Thymus (tissue), 11 donors: ENCODE measurements around the gene COG8. TPM values are rescaled to one million over a fixed set of nuclear protein-coding genes. Genes with fewer than 3 reads are reported as not detected.
"Not testable (repeated sequence)": the region's sequence is repeated elsewhere in the genome, so short reads cannot be mapped to it uniquely, and the experiment has no call there.

Experiments used
- DNase-seq, 9 donors: peaks; one replicate each; pipeline ENCODE4 v3.0.0-alpha.2; 2013; ENCODE audit warnings: low spot score in 9 of 9, low read depth in 6 of 9, missing footprints in 1 of 9
- H3K27ac ChIP-seq, 2 donors: one replicate each; pipeline ENCODE4 v1.5.1; 2013; ENCODE audit warnings: control low read depth in 1 of 2, low read depth in 1 of 2, low read length in 1 of 2, mild to moderate bottlenecking in 1 of 2, moderate library complexity in 1 of 2
- H3K27me3 ChIP-seq, 2 donors: one replicate each; pipeline ENCODE4 v1.5.1; 2013; ENCODE audit warnings: low read length in 1 of 2; ENCODE audit not compliant: control insufficient read depth in 2 of 2, insufficient read depth in 1 of 2
- H3K36me3 ChIP-seq, 2 donors: one replicate each; pipeline ENCODE4 v1.5.1; 2013; ENCODE audit warnings: low read length in 1 of 2, mild to moderate bottlenecking in 1 of 2, moderate library complexity in 1 of 2; ENCODE audit not compliant: control insufficient read depth in 2 of 2, insufficient read depth in 2 of 2
- H3K4me1 ChIP-seq, 2 donors: one replicate each; pipeline ENCODE4 v1.5.1; 2013; ENCODE audit warnings: low read length in 2 of 2; ENCODE audit not compliant: control insufficient read depth in 2 of 2, insufficient read depth in 2 of 2
- H3K4me3 ChIP-seq, 2 donors: one replicate each; pipeline ENCODE4 v1.5.1; 2013; ENCODE audit warnings: low read length in 2 of 2, control low read depth in 1 of 2, mild to moderate bottlenecking in 1 of 2
- H3K9me3 ChIP-seq, 2 donors: one replicate each; pipeline ENCODE4 v1.5.1; 2013; ENCODE audit warnings: low read length in 1 of 2, mild to moderate bottlenecking in 1 of 2; ENCODE audit not compliant: control insufficient read depth in 2 of 2, insufficient read depth in 1 of 2
- WGBS: extraction: QIAGEN DNeasy Blood & Tissue Kit; methylation state at CpG from one replicate; pipeline ENCODE4 v1.1.7; 2013; 5-methylcytosine and 5-hydroxymethylcytosine counted together
- polyA plus RNA-seq: library from polyadenylated mRNA; stranded (reverse); fragments of 200-250 nt; gene quantifications from one replicate; pipeline ENCODE4 v1.2.3, GENCODE V29; 2013
- total RNA-seq: library from RNA; stranded (reverse); fragments of 120-200 nt; gene quantifications from one replicate; pipeline ENCODE4 v1.2.4, GENCODE V29; 2013
- donor health status: healthy.

Gene COG8
- total and polyA plus RNA-seq, 2 donors: 20.5 to 21.4 TPM

DNA sequence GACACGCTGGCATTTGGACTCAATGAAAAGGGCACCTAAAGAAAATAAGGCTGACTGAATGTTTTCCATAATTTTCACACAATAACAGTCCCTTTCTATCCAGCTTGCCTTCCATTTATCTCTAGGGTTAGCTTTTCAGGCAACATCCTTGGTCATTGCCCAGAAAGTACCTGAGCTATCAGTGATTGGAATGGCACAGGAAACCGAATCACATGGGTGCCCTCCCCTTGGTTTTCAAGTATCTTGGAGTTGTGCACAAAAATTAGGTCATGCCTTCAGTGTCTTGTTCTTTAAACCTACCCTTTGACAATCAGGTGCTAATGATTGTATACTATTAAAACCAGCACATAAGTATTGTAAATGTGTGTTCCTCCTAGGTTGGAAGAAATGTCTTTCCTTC is 31.5 kb downstream of the COG8 start:
- 98% methylated on average over 2 of the region's 2 CpGs for WGBS
- no peaks in the 10 kb centered on the region for H3K36me3 ChIP-seq
- H3K4me3 ChIP-seq: no peak overlapping the region
- peaks cover 0 to 7% of the 10 kb centered on the region in 2 donors for H3K9me3 ChIP-seq
- H3K27me3 ChIP-seq: no peaks in the 10 kb centered on the region
- DNase-seq: no peak
- H3K27ac ChIP-seq: no peak overlapping the region
- H3K4me1 ChIP-seq: peaks cover 6 to 13% of the 10 kb centered on the region in 2 donors

DNA sequence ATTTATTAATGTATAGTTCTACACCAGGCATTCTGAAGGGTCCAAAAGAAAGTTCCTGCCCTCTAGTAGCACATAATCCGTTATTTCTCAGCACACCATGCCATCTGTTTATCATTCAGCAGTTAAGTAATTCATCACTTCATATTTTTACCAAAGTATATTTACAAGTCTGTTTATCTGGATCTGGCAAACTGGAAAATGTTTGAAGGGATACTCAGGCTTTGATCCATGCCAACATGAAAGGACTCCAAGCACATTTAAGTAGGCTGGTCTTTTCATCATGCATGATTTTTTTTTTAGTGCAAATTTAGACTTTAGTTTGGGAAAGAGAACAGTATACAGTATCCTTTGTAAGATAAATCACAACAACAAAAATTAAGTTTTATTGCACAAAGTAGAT is 32.3 kb downstream of the COG8 start:
- DNase-seq: no peak
- H3K4me1 ChIP-seq: peaks cover 4 to 10% of the 10 kb centered on the region in 2 donors
- no peak overlapping the region for H3K4me3 ChIP-seq
- no peak overlapping the region for H3K27ac ChIP-seq
- peaks cover 0 to 4% of the 10 kb centered on the region in 2 donors for H3K36me3 ChIP-seq
- H3K9me3 ChIP-seq: peaks cover 0 to 7% of the 10 kb centered on the region in 2 donors
- no peaks in the 10 kb centered on the region for H3K27me3 ChIP-seq
- 99% methylated on average over 1 of the region's 1 CpG for WGBS

DNA sequence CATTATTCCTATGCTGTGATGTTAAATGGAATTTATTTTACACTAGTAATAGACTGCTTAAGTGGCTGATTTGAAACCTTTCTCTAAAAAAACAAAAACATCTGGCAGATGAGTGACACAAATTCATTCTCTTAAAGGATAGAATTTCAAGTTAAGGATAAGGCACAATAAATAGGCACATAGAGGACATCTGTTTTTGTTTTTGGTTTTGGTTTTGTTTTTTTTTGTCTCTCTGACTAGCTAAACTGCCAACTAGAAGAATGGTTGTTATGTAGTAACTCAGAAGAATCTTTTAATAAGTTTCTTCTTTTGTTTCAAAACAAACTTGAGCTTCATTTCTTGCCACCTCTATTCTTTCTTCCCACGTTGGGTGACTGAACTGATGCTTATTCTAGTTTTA is 33.3 kb downstream of the COG8 start:
- peaks cover 3 to 7% of the 10 kb centered on the region in 2 donors for H3K4me1 ChIP-seq
- H3K4me3 ChIP-seq: no peak overlapping the region
- H3K9me3 ChIP-seq: peaks cover 0 to 7% of the 10 kb centered on the region in 2 donors
- H3K27ac ChIP-seq: no peak overlapping the region
- no peaks in the 10 kb centered on the region for H3K27me3 ChIP-seq
- 90% methylated on average over 1 of the region's 1 CpG for WGBS
- peaks cover 0 to 12% of the 10 kb centered on the region in 2 donors for H3K36me3 ChIP-seq
- DNase-seq: no peak

- no peaks in the 10 kb centered on the region for H3K9me3 ChIP-seq
- WGBS: 98% methylated on average over 4 of the region's 4 CpGs
- H3K27ac ChIP-seq: no peak overlapping the region
- no peak for DNase-seq
- no peak overlapping the region for H3K4me3 ChIP-seq
- no peaks in the 10 kb centered on the region for H3K27me3 ChIP-seq
- peaks cover 12% of the 10 kb centered on the region in 2 donors for H3K36me3 ChIP-seq
- H3K4me1 ChIP-seq: no peaks in the 10 kb centered on the region
These were observed 37.1 kb downstream of the COG8 start for GRCh38 chr16:69302301-69302700.

GRCh38 chr16:69301861-69302260 is 37.5 kb downstream of the COG8 start:
- Histone ChIP-seq H3K4me1 (no peaks in the 10 kb centered on the region), H3K27ac (no peak overlapping the region), H3K4me3 (no peak overlapping the region), H3K9me3 (no peaks in the 10 kb centered on the region), H3K36me3 (peaks cover 12% of the 10 kb centered on the region in 2 donors), H3K27me3 (no peaks in the 10 kb centered on the region)
- no peak for DNase-seq
- over 99% methylated on average over 4 of the region's 4 CpGs for WGBS

DNA sequence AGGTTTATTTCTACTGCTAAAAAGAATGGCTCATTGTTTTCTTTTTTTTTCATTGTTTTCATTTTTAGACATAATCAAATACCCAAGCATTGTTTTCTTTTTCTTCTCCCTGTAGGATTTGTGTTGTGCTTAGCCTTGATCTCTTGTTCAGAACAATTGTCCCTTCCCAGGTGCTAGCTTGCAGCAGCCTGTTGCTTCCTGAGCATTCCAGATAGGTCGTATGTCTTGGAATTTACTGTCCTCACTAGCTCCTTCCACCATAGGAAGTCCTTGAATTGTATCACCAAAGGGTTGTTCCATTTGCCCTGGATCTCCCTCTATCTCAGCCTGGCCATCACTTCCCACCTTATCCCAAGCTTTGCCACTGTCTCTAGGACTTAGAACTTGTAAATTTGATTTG is 38.2 kb downstream of the COG8 start:
- DNase-seq: no peak
- Histone ChIP-seq H3K9me3 (no peaks in the 10 kb centered on the region), H3K4me1 (no peaks in the 10 kb centered on the region), H3K27me3 (no peaks in the 10 kb centered on the region), H3K36me3 (peaks cover 12% of the 10 kb centered on the region in 2 donors), H3K4me3 (no peak overlapping the region), H3K27ac (no peak overlapping the region)
- WGBS: 96% methylated on average over 1 of the region's 1 CpG

GRCh38 chr16:69298261-69298660 is 41.1 kb downstream of the COG8 start:
- Histone ChIP-seq H3K4me1 (no peaks in the 10 kb centered on the region), H3K36me3 (peaks cover 12% of the 10 kb centered on the region in 2 donors), H3K9me3 (no peaks in the 10 kb centered on the region), H3K27me3 (no peaks in the 10 kb centered on the region), H3K4me3 (no peak overlapping the region), H3K27ac (no peak overlapping the region)
- DNase-seq: no peak
- WGBS: 98% methylated on average over 4 of the region's 4 CpGs

DNA sequence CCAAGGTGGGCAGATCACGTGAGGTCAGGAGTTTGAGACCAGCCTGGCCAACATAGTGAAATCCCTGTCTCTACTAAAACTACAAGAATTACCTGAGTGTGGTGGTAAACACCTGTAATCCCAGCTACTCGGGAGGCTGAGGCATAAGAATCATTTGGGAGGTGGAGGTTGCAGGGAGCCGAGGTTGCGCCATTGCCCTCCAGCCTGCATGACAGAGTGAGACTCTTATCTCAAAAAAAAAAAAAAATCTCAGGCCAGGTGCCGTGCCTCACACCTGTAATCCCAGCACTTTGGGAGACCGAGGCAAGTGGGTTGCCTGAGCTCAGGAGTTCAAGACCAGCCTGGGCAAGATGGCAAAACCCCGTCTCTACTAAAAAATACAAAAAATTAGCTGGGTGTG is 42.6 kb downstream of the COG8 start:
- H3K9me3 ChIP-seq, DNase-seq, H3K27me3 ChIP-seq, H3K27ac ChIP-seq, H3K4me3 ChIP-seq, H3K4me1 ChIP-seq: not testable (repeated sequence)
- 98% methylated on average over 7 of the region's 7 CpGs for WGBS
- peaks cover 4 to 12% of the 10 kb centered on the region in 2 donors for H3K36me3 ChIP-seq

DNA sequence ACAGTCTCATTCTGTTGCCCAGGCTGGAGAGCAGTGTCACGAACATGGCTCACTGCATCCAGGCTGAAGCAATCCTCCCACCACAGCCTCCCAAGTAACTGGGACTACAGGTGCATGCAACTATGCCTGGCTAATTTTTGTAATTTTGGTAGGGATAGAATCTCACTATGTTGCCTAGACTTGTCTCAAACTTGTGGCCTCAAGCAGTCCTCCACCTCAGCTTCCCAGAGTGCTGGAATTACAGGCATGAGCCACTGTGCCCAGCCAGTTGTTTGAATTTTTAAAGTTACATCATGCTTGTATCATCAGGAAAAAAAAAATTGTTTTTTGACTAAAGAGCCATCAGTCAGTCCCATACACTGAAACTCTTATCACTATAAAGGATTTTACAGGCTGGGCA is 45.3 kb downstream of the COG8 start:
- no peaks in the 10 kb centered on the region for H3K27me3 ChIP-seq
- no peak for DNase-seq
- WGBS: 94% methylated on average over 1 of the region's 1 CpG
- H3K36me3 ChIP-seq: no peaks in the 10 kb centered on the region
- no peaks in the 10 kb centered on the region for H3K9me3 ChIP-seq
- no peak overlapping the region for H3K4me3 ChIP-seq
- no peak overlapping the region for H3K27ac ChIP-seq
- H3K4me1 ChIP-seq: no peaks in the 10 kb centered on the region

- 95% methylated on average over 3 of the region's 3 CpGs for WGBS
- Histone ChIP-seq H3K27me3 (no peaks in the 10 kb centered on the region), H3K9me3 (no peaks in the 10 kb centered on the region), H3K36me3 (no peaks in the 10 kb centered on the region), H3K4me1 (no peaks in the 10 kb centered on the region), H3K4me3 (no peak overlapping the region), H3K27ac (no peak overlapping the region)
- no peak for DNase-seq
These were observed 46.0 kb downstream of the COG8 start for GRCh38 chr16:69293401-69293800.
